GM11168 (cell line): ENCODE results near the gene CIITA.
"Not testable (repeated sequence)": the region's sequence is repeated elsewhere in the genome, so short reads cannot be mapped to it uniquely, and the experiment has no call there.

Experiments used
- in situ Hi-C: fragments of 300-500 bp; cut with MboI; formaldehyde crosslinking; loops from one replicate; pipeline ENCODE4 v1.12.0; 2022; ENCODE audit warnings: low sequenced_read_pairs; ENCODE audit not compliant: unreplicated experiment

CIITA gene

DNA sequence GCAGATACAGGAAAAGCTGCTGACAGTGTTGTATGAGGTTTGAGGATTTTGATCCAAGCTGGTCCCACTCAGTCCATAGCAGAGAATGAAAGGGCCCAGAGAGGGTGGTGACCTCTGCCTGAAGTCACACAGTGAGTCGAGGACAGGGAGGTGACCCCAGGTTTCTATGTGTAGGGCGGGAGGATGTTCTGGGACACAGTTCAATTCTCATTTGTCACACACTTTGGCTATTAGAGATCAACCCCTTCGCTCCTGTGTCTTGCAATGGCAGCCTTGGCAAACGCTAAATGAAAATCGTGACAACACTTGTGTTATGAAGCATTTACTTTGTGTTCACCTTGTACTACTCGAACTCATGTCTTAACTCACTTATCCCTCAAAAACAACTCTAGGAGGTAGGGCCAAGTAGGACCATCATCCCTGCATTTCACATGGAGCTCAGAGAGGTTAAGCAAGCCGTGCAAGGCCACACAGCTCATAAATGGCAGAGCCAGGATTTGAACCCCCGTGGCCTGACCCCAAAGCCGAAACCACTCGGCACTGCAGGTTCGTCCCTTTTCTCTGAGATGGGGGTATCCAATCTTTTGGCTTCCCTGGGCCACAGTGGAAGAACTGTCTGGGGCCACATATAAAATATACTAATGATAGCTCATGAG lies 55.1 kb downstream of the CIITA start:
- in situ Hi-C loops = no loop called here

DNA sequence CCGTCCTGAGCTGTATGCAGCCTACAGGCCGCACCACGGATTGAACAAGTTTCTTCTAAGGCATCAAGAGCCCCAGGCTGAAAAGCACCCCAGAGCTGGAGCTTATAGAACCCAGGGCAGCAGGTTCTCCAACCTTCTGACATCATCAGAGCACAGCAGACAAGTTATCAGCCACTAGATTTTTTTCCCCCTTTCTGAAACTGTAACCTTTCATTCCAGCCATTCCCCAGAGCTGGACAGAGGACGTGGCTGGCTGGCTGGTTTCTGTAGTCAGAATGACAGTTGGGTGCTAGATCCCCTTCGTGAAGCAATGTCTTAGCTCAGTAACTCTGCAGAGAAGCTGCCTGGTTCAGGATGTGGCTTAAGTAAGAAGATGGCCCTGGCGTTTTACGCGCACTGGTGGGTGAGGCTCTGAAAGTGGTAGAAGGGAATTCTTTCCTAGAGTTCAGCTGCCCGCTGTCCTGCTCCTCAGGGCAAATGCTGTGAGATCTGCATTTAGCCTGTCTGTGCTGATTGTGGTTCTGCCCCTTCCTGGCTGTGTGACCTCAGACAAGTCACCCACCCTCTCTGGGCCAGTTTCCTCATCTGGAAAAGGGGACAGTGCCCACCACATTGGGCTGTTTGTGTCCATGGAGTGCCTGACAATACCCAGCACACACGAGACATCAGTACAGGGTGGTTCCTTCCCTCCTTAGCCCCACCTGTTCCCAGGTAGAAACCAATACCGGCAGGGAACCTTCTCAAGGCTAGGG lies 56.1 kb downstream of the CIITA start:
- in situ Hi-C loops = no loop called here

DNA sequence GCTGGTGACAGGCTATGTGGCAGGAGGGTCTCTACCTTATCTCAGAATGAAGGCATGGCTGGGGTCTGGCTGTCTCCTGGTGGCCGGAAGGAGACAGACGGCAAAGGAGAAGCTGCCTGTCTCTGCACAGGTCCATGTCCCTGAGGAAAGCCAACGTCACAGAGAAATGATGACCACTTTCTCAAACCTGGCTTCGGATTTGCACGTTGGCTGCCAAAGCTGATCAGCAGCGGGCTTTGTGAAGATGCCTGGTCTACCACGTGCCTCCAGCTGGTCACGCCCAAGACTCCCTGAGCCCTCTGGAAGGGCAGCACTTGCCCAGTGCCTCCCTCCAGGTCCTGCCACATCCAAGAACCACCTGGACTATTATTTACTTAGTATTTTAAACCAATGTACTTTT lies 56.9 kb downstream of the CIITA start:
- in situ Hi-C loops = no loop called here

DNA sequence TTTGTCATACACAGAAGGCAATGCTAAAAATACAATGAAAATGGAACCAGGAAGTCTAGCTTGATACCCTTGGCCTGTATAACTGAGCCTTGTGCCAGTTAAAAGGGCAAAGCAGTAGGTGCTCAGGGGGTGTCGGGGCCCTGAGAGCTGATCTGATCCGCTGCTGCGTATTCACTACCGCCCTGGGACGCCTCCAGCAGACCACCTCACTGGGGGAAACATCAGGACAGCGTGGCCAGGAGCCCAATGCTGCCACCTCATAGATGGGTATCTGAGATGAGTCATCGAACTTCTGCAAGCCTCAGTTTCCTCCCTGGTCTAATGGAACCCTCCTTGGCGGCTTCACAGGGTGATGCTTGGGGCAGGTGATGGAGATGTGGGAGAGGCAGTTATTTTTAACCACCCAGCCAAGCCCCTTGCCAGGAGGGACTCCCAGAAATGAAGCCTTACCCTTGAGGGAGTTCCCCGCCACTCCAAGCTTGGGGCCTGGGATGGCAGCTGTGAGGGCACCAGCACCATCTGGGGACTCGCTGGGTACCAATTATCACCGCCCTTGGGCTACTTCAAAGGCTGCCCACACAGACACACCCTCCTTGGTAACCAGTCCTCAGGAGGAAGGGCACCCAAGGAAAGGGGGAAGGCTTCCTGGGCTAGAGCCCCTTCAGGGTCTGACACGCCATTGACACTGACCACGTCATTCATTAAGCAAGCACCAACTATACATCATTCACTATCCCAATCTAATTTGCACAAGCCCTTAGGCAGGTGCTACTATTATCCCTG lies 57.5 kb downstream of the CIITA start:
- in situ Hi-C loops = no loop called here

DNA sequence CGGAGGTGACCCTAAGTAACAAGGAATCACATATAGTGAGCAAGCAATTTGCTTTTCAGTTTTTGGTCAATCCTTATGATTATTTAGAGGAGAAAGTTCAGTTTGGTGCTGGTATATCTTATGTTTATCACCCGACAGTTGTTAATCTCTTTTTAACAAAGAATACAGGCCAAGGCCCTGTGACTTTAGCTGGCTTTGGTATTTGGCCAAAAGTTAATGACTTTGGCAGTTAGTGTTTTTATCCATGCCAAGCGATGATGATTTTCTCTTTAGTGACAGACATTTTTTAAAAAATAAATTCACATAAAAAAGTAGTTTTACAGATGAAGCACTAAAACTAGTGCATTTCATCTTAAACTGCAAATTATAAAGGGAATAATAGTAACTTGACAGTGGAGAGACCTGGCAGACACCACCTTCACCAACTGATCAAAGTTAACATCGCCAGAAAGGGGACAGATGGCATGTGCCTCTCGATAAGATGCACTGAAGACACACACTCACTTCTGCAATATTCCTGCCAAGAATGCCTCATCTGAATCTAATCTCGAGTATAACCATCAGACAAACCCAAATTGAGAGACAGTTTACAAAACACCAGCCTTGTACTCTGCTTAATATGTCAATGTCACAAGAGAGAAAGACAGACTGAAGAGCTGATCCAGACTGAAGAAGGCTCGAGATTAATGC lies 58.4 kb downstream of the CIITA start:
- in situ Hi-C loops = no loop called here

DNA sequence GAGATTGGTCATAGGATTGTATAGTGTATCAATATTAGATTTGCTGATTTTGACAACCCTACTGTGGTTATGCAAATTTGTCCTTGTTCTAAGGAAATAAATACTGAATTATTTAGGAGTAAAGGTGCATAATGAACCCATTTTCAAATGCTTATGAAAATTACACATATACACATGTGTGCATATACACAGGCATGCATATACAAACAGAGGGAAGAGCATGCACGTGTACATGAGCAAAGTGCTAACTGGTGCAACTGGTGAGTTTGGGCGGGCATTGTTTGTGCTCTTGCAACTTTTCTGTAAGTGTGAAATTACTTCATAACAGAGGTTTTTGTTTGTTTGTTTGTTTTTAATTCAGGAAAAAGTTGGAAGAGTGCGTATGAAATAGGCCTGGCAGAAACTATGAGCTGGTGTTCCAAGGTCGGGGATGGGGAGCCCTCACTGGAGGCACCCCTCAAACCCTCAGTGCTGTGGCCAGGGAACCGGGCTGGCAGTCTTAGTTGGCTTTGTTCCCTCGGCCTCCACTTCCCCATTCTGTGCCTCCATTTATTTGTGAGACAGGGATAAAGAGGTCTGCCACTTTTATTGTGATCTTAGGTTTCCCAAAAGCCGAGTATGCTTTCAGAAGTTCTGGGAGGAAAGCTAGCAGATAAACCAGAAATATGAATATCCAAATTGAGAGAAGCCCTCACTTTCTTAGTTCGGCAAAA lies 59.4 kb downstream of the CIITA start:
- in situ Hi-C loops = no loop called here

DNA sequence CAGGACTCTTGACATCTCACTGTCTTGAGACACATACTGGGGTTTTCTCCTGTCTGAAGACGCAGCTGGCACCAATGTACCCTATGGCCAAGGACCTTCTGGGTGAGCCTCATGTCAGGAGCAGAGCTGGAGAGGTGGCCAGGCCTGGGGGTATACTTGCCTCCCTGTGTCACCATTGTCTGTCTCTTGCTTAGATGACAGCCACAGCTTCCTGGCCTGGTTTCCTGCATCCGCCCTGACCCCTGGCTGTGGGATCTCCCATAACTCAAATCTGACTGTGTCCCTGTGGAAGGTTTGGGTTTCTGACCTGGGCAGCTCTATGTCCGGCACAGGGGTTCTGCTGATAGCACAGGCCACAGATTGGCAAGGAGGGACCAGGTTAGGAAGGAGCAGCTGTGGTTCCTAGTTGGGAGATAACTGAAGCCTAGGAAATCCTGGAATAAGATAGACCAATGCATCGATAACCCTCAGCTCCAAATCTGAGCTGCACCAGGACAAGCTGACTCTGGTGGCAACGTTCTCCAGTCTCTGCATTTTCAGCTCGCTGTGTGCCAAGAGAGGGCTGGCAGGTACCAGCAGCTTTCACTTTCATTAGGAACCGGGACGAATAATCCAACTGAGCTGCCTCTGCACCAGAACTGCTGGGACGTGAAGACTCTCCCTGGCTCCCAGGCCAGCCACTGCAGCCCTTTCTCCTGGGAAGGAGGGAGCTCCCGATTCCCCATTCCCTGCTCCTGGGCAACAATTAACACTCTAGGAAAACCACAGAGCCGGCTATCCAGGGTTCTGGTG lies 60.3 kb downstream of the CIITA start:
- in situ Hi-C loops = no loop called here

GRCh38 chr16:10938321-10938720 lies 61.3 kb downstream of the CIITA start:
- in situ Hi-C loops = no loop called here

GRCh38 chr16:10938796-10939648 lies 62.0 kb downstream of the CIITA start:
- in situ Hi-C loops = no loop called here

DNA sequence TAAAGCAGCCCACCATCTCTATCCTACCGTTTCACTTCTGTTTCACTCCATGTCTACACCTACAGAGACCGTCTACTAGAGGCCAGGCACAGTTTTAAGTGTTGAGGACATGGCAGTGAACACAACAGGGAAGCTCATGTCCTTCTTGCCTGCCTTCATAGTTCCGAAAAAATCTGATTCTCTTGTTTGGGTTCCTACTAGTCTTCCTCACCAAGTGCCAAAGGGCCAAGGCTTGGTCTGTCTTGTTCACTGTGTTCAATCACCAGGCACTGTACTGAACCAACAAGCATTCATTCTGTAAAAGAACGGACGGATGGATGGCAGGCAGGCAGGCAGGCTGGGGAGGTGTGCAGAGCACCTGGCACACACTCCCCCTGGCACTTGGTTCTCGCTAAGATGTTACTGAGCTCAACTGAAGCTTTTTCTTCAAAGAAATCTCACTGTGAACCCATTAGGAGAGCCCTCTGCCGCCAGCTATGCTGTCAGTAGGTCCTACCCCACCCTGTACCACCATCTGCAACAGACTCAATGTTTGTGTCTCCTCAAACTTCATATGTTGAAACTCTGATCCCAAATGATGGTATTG lies 62.7 kb downstream of the CIITA start:
- in situ Hi-C loops = no loop called here

DNA sequence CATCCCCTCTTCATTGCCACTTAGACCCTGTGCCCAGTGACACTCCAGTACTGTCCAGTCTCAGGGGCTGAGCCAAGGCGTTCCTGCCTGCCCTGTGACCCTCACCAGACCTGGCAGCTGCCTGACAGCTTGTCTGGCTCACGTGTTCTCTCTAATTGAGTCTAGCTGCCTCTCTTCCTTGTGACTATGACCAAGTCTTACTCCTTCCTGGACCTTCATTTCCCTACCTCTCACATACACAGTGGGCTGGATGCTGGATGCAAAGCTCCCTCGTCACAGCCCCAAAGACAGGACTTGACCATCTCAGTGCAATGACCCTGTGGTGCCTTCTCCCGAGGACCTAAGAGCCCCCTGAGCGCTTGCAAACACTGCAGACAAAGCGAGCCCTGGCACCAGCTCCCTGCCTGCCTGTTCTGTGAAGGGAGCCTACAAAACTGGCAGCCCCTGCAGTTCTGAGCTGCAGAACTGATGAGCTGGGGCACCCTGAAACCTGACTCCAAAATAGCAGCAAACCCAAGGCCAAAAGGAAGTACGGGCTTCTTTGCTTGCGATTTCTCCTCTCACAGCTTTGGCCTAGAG lies 63.6 kb downstream of the CIITA start:
- in situ Hi-C loops = no loop called here

DNA sequence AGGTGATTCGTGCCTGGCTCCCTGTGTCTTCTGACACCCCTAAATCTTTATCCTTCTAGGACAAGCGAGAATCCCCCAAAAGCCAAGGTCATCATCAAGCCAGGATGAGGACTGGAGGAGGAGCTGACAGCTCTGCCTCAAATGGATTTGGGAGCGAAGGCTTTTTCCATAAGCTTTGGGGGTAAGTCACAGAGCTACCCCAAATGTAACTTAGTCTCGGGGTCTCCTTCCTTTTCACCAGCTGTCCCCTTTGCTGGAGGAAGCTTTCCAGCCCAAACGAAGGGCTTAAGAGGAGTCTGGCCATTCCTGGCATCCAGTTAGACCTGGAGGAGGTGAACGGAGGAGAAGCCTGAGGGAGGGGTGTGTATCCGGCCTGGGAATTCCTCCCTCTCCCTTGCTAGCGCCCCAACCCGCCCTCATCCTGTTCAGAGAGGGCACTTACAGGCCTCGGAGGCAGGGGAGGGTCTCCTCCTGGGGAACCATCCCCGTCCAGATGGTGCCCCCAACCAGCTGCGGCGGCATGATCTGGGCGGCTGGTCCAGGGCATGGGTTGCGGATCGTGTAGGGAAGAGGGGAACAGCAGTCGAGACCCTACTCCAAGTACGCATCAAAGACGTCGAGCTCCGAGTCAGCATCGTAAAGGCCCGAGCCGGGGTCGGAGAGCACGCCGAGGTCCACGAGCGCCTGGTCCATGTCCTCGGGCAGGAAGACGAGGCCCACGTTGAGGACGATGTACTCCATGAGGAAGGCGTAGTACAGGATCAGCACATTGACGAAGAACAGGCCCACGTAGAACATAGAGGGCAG lies 64.3 kb downstream of the CIITA start:
- in situ Hi-C loops = no loop called here

- in situ Hi-C loops = not testable (repeated sequence)
Observed at GRCh38 chr16:10941935-10942351, 64.9 kb downstream of the CIITA start.

DNA sequence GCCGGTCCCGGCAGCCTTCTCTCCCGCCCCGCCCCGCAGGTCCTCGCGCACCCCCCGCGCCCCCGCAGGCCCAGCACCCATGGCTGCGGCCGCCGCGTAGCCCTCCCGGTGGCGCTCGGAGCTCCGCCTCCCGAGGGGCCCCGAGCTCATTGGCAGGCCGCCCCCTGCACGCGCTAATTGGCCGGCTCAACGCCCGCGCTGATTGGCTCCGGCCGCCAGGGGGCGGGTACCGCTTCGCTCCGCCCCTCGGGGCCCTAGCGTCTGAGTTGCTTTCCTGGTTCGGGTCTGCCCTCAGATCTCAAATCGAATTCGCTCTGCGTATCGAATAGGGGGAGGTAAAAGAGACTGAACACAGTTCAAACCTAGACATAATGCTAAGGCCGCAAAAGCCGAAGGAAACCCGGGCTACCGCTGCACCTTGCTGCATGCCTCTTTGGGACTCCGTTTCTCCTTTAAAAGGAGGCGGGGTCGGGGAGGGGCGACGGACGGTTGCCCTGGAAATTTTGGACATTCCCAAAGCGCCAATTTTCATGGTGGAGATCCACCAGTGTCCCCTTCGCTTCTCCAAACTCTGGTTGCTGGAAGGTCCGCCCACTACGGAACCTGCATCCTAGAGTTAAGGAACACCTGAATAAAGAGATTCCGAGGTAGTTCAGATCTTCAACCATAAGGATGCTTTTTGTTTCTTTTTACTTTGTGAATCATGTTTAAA lies 65.5 kb downstream of the CIITA start, which contains the start of gene DEXI:
Gene DEXI, minus strand, starts transcription at position 117 of the 712 bp plus-strand sequence. CDS start 463 bp downstream, outside the sequence.
- in situ Hi-C loops = no loop called here

DNA sequence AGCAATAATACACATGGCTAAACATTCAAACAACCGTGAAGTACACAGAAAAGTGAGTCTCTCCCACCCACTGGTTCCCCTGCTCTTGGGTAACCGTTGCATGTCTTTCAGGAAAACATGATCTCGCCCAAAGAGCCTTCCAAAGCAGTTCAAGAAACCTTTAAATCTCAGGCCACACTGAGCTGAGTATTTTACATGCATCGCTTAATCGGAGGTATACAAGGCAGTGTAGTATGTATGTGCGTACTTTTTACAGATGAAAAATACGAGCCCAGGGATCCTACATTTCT lies 66.0 kb downstream of the CIITA start:
- in situ Hi-C loops = no loop called here
